GM12865 (cell line): ENCODE results near the gene WDR33.

Experiments used
- DNase-seq: peaks from one replicate; pipeline ENCODE4 v3.0.0; 2010; ENCODE audit warnings: low read depth
- H3K4me3 ChIP-seq: 2 replicates; pipeline ENCODE4 v1.5.1; 2011; ENCODE audit warnings: mild to moderate bottlenecking, low read depth, low read length, control low read depth
- TF ChIP-seq, protein P1 (sequence below): IDR thresholded peaks from 2 replicates; pipeline ENCODE4 v1.5.1; 2011; ENCODE audit warnings: low read length, control low read depth, low read depth, inconsistent platforms; ENCODE audit not compliant: insufficient read depth; ENCODE audit errors: missing control alignments

WDR33 gene

DNA sequence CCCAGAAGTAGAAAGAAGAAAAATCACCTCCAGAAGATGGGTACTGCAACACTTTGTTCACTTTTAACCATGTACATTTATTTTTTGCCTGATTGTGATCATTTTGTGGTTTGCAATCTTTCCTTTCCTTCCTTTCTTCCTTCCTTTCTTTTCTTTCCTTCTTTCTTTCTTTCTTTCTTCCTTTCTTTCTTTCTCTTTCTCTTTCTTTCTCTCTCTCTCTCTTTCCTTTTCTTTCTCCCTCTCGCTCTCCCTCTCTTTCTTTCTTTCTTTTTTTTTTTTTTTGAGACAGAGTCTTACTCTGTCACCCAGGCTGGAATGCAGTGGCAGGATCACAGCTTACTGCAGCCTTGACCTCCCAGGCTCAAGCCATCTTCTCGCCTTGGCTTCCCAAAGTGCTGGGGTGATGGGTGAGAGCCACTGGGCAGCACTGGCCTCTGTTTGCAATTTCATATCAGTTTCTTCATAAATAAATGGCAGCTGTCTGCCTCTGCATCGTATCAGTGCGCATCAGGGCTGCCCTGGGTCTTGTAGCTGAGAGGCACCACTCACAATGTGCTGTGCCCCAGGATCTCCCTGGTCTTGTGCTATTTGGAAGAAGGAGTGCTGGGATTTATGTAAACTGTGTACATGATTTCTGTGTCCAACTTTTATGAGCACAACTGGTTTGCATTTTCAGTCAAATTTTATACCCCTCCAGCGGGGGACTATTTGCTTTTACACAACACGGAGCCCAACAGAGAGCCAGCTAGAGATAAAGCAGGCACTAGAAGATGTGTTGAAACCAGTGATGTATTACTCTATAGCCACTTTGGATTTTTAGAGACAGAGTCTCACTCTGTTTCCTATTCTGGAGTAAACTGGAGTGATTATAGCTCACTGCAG is 128.8 kb downstream of the WDR33 start:
- TF ChIP-seq, protein P1, sequence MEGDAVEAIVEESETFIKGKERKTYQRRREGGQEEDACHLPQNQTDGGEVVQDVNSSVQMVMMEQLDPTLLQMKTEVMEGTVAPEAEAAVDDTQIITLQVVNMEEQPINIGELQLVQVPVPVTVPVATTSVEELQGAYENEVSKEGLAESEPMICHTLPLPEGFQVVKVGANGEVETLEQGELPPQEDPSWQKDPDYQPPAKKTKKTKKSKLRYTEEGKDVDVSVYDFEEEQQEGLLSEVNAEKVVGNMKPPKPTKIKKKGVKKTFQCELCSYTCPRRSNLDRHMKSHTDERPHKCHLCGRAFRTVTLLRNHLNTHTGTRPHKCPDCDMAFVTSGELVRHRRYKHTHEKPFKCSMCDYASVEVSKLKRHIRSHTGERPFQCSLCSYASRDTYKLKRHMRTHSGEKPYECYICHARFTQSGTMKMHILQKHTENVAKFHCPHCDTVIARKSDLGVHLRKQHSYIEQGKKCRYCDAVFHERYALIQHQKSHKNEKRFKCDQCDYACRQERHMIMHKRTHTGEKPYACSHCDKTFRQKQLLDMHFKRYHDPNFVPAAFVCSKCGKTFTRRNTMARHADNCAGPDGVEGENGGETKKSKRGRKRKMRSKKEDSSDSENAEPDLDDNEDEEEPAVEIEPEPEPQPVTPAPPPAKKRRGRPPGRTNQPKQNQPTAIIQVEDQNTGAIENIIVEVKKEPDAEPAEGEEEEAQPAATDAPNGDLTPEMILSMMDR, result no peak
- DNase-seq, result no peak
- no peak overlapping the region for H3K4me3 ChIP-seq

DNA sequence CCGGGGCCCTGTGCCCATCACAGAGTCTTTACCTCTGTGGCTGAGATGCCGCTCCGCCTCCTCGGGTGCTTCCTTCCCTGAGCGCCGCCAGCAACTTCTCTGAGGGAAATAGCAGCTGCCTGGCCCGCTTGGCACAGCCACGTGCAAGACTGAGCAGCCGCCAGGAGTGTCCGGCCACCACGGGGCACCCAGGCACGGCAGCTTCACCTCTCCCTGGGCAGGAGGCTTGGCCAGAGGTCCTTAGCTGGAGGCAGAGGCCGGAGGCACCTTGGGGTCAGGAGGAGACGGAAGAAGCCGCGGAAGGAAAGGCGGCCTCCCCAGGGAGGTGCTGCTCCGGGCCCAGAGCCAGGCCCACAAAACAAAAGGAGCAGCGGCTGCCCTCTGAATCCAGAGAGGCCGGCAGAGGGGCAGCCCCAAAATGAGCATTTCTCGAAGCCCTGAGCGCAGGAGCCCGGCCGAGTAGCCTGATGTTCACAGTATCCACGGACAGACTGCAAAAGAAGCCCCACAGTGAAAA is 129.6 kb downstream of the WDR33 start:
- no peak overlapping the region for H3K4me3 ChIP-seq
- DNase-seq, result no peak
- TF ChIP-seq, protein P1, result no peak

DNA sequence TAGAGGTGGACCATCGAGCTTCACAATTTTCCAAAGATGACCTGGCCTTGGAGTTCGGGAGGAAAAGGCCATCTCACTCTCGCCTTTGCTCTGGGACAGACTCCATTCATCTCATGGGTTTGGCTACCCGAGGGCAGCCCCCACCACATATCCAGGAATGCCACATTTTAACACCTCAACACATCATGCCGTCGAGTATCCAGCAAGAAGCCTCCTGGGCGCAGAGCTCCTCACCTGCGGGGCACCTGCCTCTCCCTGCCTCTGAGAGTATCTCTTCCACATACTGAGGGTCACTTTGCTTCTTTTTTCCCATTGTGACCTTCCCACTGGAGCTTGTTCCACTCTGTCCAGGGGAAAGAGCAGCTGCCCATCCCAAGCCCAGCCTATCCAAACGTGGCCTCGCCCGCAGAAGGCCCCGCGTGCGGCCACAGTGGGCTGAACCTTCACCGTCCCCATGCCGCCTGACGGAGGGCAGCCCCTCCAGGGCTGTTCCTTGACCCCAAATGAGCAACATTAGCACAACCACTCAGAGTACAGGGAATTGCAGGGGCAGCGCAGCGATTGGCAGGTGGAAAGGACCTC is 130.2 kb downstream of the WDR33 start:
- no peak overlapping the region for H3K4me3 ChIP-seq
- TF ChIP-seq, protein P1, result no peak
- no peak for DNase-seq

DNA sequence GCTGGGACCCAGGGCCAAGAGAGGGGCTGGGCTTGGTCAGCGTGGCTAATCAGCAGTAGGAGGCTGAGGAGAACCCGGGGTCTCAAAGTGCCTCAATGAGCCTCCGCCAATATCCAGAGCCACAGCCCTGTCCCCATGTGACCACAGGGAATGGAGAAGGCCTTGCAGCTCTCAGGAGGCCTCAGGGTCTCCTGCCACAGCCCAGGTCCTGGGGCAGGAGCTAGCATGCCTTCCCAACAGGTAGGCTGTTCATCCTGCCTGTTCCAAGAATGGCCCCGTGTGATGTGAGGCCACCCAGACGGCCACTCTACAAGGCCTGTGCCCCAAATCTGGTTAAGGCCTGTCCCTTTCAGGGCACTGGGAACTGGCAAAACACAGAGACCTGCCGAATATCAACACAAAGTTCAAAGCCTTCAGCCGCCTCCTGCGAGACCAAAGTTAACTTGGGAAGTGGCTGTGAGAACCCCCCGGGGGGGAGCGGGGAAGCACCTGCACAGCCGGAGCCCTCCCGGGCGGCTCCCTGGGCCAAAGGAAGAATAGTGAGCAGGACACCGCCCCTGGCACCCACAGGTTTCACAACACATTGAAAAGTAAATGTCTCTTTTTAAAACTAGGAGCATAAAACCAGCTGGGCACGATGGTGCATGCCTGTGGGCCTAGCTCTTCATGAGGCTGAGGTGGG is 131.2 kb downstream of the WDR33 start:
- no peak for DNase-seq
- H3K4me3 ChIP-seq, result no peak overlapping the region
- TF ChIP-seq, protein P1, result no peak

DNA sequence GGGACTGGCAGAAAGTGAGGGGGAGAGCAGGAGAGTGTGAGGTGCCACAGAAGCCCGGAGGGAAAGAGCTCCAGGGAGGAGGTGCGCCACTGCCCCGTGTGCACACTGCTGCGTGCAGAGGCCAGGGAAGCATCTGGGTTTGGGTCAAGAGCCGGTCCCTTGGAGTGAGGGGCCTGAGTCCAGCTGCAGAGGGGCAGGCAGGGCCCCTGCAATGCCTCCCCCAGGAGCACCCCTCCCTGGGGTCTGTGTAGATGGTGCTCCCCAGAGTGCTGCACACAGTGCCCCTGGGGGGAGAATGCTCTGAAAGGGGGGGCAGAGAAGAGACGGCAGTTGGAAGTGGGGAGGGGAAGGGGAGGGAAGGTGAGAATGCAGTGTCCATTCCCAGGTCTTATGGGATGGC is 132.0 kb downstream of the WDR33 start:
- no peak for DNase-seq
- TF ChIP-seq, protein P1, result no peak
- no peak overlapping the region for H3K4me3 ChIP-seq

DNA sequence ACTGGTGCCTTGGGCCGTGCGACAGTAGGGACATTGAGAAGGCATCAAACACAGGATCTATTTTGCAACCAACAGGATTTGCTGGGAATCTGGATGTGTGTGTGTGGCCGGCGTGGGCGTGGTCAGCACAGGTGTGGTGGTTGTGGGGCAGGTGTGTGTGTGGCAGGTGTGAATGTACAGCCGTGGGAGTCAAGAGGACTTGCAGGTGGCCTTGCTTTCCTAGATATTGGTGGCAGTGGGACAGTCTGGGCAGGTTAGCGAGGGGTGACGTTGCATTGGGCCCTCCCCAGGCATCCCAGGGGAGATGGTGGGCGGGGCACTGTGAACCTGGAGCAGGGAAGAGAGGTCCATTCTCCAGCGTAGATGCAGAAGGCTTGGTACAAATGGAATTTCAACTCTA is 132.4 kb downstream of the WDR33 start:
- DNase-seq, result no peak
- TF ChIP-seq, protein P1, result no peak
- no peak overlapping the region for H3K4me3 ChIP-seq
